B cell (primary cell): ENCODE data around the gene TESPA1. TPM values are rescaled to one million over a fixed set of nuclear protein-coding genes. Genes with fewer than 3 reads are reported as not detected.

Experiments used
- ATAC-seq: fragments of 200-7000 bp; cut with Tn5 transposase; one replicate; pipeline ENCODE4 v1.10.0; 2021; ENCODE audit warnings: low read depth, mild to moderate bottlenecking, moderate number of reproducible peaks, moderate library complexity
- CTCF ChIA-PET: fragments of 350-600 bp; sonication (Branson Sonifier 250); formaldehyde crosslinking; loops from one replicate; lab custom pipeline; 2021; ENCODE audit warnings: antibody characterized with exemption, inconsistent platforms; lab: Charles Lee
- POLR2A ChIA-PET: fragments of 350-600 bp; sonication (Branson Sonifier 250); formaldehyde crosslinking; loops from one replicate; lab custom pipeline; 2021; ENCODE audit warnings: antibody characterized with exemption; lab: Charles Lee
- DNase-seq: peaks from one replicate; pipeline ENCODE4 v3.0.0; 2013
- H2AFZ ChIP-seq: 2 replicates; pipeline ENCODE4 v1.6.1; 2012; ENCODE audit warnings: mild to moderate bottlenecking, low read depth, low read length; ENCODE audit not compliant: insufficient read depth, poor library complexity, severe bottlenecking
- H3K27ac ChIP-seq, 2 donors: 1 replicate in 1 of 2; 2 replicates in 1 of 2; pipeline ENCODE4 v1.5.1; 2012 to 2013; ENCODE audit warnings: low read length in 2 of 2, mild to moderate bottlenecking in 2 of 2, moderate library complexity in 1 of 2
- H3K27me3 ChIP-seq, 4 experiments: fragments of 200-600 bp in 1 of 4; sonication (generic) in 1 of 4; replicated peaks in 1 of 4; 1 replicate in 2 of 4; 2 replicates in 2 of 4; pipeline versions ENCODE4 v1.6.1 to v1.7.0; 2013 to 2016; ENCODE audit warnings: low read length in 3 of 4, mild to moderate bottlenecking in 2 of 4, mixed read lengths in 1 of 4, moderate library complexity in 1 of 4; ENCODE audit not compliant: insufficient read depth in 4 of 4, control insufficient read depth in 3 of 4; ENCODE audit errors: control extremely low read depth in 1 of 4
- H3K36me3 ChIP-seq, 2 experiments: replicated peaks in 1 of 2; 1 replicate in 1 of 2; 2 replicates in 1 of 2; pipeline versions ENCODE4 v1.6.1 to v1.7.1; 2013; ENCODE audit warnings: low read length in 1 of 2; ENCODE audit not compliant: insufficient read depth in 2 of 2, control insufficient read depth in 1 of 2; ENCODE audit errors: control extremely low read depth in 1 of 2, extremely low read depth in 1 of 2
- H3K4me1 ChIP-seq, 2 donors: fragments of 200-600 bp in 1 of 2; sonication (generic) in 1 of 2; 1 replicate in 1 of 2; 2 replicates in 1 of 2; pipeline versions ENCODE4 v1.5.1 to v1.6.1; 2013 to 2017; ENCODE audit warnings: low read length in 2 of 2; ENCODE audit not compliant: control insufficient read depth in 2 of 2, insufficient read depth in 2 of 2
- H3K4me2 ChIP-seq: replicated peaks from 2 replicates; pipeline ENCODE3; 2012; ENCODE audit warnings: mild to moderate bottlenecking, low read depth, low read length; ENCODE audit not compliant: poor library complexity, severe bottlenecking
- H3K4me3 ChIP-seq, 5 experiments: fragments of 200-600 bp in 1 of 5; sonication (generic) in 1 of 5; 1 replicate in 3 of 5; 2 replicates in 2 of 5; pipeline versions ENCODE4 v1.5.1 to v1.7.0; 2011 to 2016; ENCODE audit warnings: low read length in 4 of 5, mild to moderate bottlenecking in 4 of 5, low read depth in 2 of 5, control low read depth in 1 of 5, moderate library complexity in 1 of 5; ENCODE audit not compliant: insufficient read depth in 1 of 5; ENCODE audit errors: control extremely low read depth in 1 of 5, extremely low read depth in 1 of 5
- H3K79me2 ChIP-seq: fragments of 200-600 bp; sonication (generic); one replicate; pipeline ENCODE4 v1.6.0; 2016; ENCODE audit warnings: low read length; ENCODE audit not compliant: control insufficient read depth, insufficient read depth
- H3K9ac ChIP-seq: fragments of 200-600 bp; sonication (generic); 2 replicates; pipeline ENCODE4 v1.6.1; 2017; ENCODE audit warnings: mild to moderate bottlenecking, low read length, moderate library complexity
- H3K9me3 ChIP-seq, 3 donors: one replicate each; pipeline versions ENCODE4 v1.6.1 to v1.7.1; 2013; ENCODE audit warnings: low read length in 2 of 3; ENCODE audit not compliant: control insufficient read depth in 2 of 3, insufficient read depth in 1 of 3; ENCODE audit errors: control extremely low read depth in 1 of 3
- H4K20me1 ChIP-seq: 2 replicates; pipeline ENCODE4 v1.6.0; 2012; ENCODE audit warnings: mild to moderate bottlenecking, low read length; ENCODE audit not compliant: insufficient read depth, control insufficient read depth, poor library complexity, severe bottlenecking
- H3K27ac Mint-ChIP-seq: one replicate; pipeline ENCODE4 v1.8.0; 2021; ENCODE audit warnings: mixed read lengths
- H3K27me3 Mint-ChIP-seq: one replicate; pipeline ENCODE4 v1.8.0; 2021; ENCODE audit warnings: mixed read lengths
- H3K4me1 Mint-ChIP-seq: one replicate; pipeline ENCODE4 v1.8.0; 2021; ENCODE audit warnings: mixed read lengths
- H3K4me3 Mint-ChIP-seq: one replicate; pipeline ENCODE4 v1.8.0; 2021; ENCODE audit warnings: mixed read lengths
- H3K9me3 Mint-ChIP-seq: one replicate; pipeline ENCODE4 v1.8.0; 2022; ENCODE audit warnings: mixed read lengths; ENCODE audit not compliant: insufficient read depth
- EZH2 ChIP-seq: IDR thresholded peaks from 2 replicates; pipeline ENCODE4 v1.6.1; 2012; ENCODE audit warnings: borderline replicate concordance, low read depth, mild to moderate bottlenecking, moderate library complexity, low read length; ENCODE audit not compliant: insufficient read depth, poor library complexity, severe bottlenecking
- WGBS: methylation state at CpG from one replicate; pipeline ENCODE4 v1.1.5; 2013; ENCODE audit warnings: missing lambda C conversion rate; ENCODE audit not compliant: insufficient coverage; 5-methylcytosine and 5-hydroxymethylcytosine counted together
- intact Hi-C: fragments of 100-400 bp; cut with micrococcal nuclease; formaldehyde crosslinking; loops from one replicate; pipeline ENCODE4 v1.10.0; 2022
- polyA plus RNA-seq: library from polyadenylated mRNA; depleted of rRNA; stranded (reverse); fragments of >200 nt; gene quantifications from 2 replicates; pipeline ENCODE4 v1.2.3, GENCODE V29; 2012
- total RNA-seq, 2 donors: library from RNA; stranded (reverse); fragments of 120-200 nt in 1 of 2; gene quantifications; 1 replicate in 1 of 2; 2 replicates in 1 of 2; pipeline versions ENCODE4 v1.2.3 to v1.2.4, GENCODE V29; 2013 to 2022
- TF ChIP-seq, protein P1 (sequence below): fragments of 200-600 bp; IDR thresholded peaks from one replicate; pipeline ENCODE4 v1.8.0; 2022; ENCODE audit warnings: antibody characterized with exemption, mild to moderate bottlenecking

Gene TESPA1
- total and polyA plus RNA-seq, 2 donors (not counting 1 experiment from before 2014, with no cell fraction given) = 9.5 to 19.0 TPM

DNA sequence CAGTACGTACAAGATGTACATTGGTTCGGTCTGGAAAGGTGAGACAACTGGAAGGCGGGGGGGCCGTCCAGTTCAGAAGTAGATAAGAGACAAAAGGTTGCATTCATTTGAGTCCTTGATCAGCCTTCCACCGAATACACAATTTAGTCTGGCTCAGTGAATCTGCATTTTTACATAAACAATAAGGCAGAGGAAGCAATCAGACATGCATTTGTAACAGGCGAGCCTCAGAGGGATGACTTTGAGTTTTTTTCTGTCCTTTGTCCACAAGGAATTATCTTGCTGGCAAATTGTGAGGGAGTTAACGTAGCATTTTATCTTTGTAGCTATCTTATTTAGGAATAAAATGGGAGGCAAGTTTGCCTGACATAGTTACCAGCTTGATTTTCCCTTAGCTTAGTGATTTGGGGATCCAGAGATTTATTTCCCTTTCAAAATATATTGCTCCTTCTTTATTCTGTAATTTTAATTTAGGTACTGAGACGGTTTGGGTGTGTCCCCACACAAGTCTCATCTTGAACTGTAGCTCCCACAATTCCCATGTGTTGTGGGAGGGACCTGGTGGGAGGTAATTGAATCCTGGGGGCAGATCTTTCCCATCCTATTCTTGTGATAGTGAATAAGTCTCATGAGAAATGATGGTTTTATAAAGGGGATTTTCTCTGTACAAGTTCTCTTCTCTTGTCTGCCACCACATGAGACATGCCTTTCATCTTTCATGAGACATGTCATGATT is 59.4 kb downstream of the TESPA1 start:
- CTCF ChIA-PET = no interaction called here
- ATAC-seq (no peak), DNase-seq (no peak)
- intact Hi-C loops = no loop called here
- no peak overlapping the region for H3K4me3 ChIP-seq
- H3K4me2 ChIP-seq = no peak overlapping the region
- H2AFZ ChIP-seq = no peak overlapping the region
- Mint-ChIP-seq H3K27ac (no peak overlapping the region), H3K27me3 (no peaks in the 10 kb centered on the region), H3K4me3 (no peak overlapping the region), H3K9me3 (peaks cover 6% of the 10 kb centered on the region), H3K4me1 (no peaks in the 10 kb centered on the region)
- H3K4me1 ChIP-seq = no peaks in the 10 kb centered on the region
- peaks cover 2 to 10% (median 9%) of the 10 kb centered on the region in 3 donors for H3K9me3 ChIP-seq
- no peaks in the 10 kb centered on the region for H3K36me3 ChIP-seq
- no peaks in the 10 kb centered on the region for H3K27me3 ChIP-seq
- 77% methylated on average over 3 of the region's 8 CpGs for WGBS
- no peaks in the 10 kb centered on the region for H3K79me2 ChIP-seq
- TF ChIP-seq EZH2 = no peak
- TF ChIP-seq, protein P1, sequence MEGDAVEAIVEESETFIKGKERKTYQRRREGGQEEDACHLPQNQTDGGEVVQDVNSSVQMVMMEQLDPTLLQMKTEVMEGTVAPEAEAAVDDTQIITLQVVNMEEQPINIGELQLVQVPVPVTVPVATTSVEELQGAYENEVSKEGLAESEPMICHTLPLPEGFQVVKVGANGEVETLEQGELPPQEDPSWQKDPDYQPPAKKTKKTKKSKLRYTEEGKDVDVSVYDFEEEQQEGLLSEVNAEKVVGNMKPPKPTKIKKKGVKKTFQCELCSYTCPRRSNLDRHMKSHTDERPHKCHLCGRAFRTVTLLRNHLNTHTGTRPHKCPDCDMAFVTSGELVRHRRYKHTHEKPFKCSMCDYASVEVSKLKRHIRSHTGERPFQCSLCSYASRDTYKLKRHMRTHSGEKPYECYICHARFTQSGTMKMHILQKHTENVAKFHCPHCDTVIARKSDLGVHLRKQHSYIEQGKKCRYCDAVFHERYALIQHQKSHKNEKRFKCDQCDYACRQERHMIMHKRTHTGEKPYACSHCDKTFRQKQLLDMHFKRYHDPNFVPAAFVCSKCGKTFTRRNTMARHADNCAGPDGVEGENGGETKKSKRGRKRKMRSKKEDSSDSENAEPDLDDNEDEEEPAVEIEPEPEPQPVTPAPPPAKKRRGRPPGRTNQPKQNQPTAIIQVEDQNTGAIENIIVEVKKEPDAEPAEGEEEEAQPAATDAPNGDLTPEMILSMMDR = no peak
- H3K27ac ChIP-seq = no peak overlapping the region
- no peak overlapping the region for H3K9ac ChIP-seq
- POLR2A ChIA-PET = no interaction called here
- H4K20me1 ChIP-seq = no peaks in the 10 kb centered on the region

GRCh38 chr12:54917001-54917488 is 67.5 kb downstream of the TESPA1 start:
- no peak for ATAC-seq
- Histone ChIP-seq H3K4me1 (no peaks in the 10 kb centered on the region), H2AFZ (no peak overlapping the region), H3K27ac (no peak overlapping the region), H3K79me2 (no peaks in the 10 kb centered on the region), H4K20me1 (no peaks in the 10 kb centered on the region), H3K4me2 (no peak overlapping the region), H3K4me3 (no peak overlapping the region), H3K36me3 (no peaks in the 10 kb centered on the region), H3K9me3 (no peaks in the 10 kb centered on the region), H3K9ac (no peak overlapping the region), H3K27me3 (peaks cover 0 to 4% (median 2%) of the 10 kb centered on the region in 4 experiments)
- 94% methylated on average over 20 of the region's 21 CpGs for WGBS
- ChIA-PET CTCF (no interaction called here), POLR2A (no interaction called here)
- TF ChIP-seq, protein P1 = no peak
- no peak for TF ChIP-seq EZH2
- Mint-ChIP-seq H3K27me3 (no peaks in the 10 kb centered on the region), H3K9me3 (no peaks in the 10 kb centered on the region), H3K27ac (no peak overlapping the region), H3K4me1 (no peaks in the 10 kb centered on the region), H3K4me3 (no peak overlapping the region)
- no peak for DNase-seq
- intact Hi-C loops = no loop called here
